Measurements from ENCODE around the gene UBA1.

GRCh38 chrX:47242321-47242720, 48.7 kb downstream of the UBA1 start:
- TF ChIP-seq CTCF (conservative IDR thresholded peaks at IDR 0.05; ENCODE audit: low read length), result no peak
- TF ChIP-seq EZH2phosphoT487 (IDR thresholded peaks at IDR 0.05; ENCODE audit: borderline replicate concordance), result no peak
